NCI-H82 treated with DMSO at 0.1 percent for 48 hours (cell line): ENCODE results near the gene USP24.
A peak's percentile ranks its signal among the peaks of the same experiment; 100 is the strongest.
"Not testable (repeated sequence)": the region's sequence is repeated elsewhere in the genome, so short reads cannot be mapped to it uniquely, and the experiment has no call there.

ENCODE experiments used
- DNase-seq: peaks from one replicate; lab custom pipeline; 2025; ENCODE audit not compliant: unreplicated experiment; lab: John Stamatoyannopoulos, UW

The USP24 gene

GRCh38 chr1:55197099-55197498 lies 18.1 kb downstream of the USP24 start:
- no peak for DNase-seq

- DNase-seq = no peak
Observed at GRCh38 chr1:55196433-55197035, 18.6 kb downstream of the USP24 start.

- DNase-seq = no peak
Observed at GRCh38 chr1:55195521-55196233, 19.5 kb downstream of the USP24 start.

- no peak for DNase-seq
Observed at GRCh38 chr1:55194851-55195250, 20.3 kb downstream of the USP24 start.

- peak; percentile 73 for DNase-seq
Observed at GRCh38 chr1:55192093-55192492, 23.1 kb downstream of the USP24 start.

GRCh38 chr1:55191219-55191952 lies 23.8 kb downstream of the USP24 start:
- not testable (repeated sequence) for DNase-seq

GRCh38 chr1:55190109-55190508 lies 25.1 kb downstream of the USP24 start:
- DNase-seq = no peak

- no peak for DNase-seq
Observed at GRCh38 chr1:55188909-55189308, 26.3 kb downstream of the USP24 start.

- no peak for DNase-seq
Observed at GRCh38 chr1:55185832-55186231, 29.3 kb downstream of the USP24 start.

GRCh38 chr1:55184859-55185258 lies 30.3 kb downstream of the USP24 start:
- DNase-seq = no peak

GRCh38 chr1:55181666-55182065 lies 33.5 kb downstream of the USP24 start:
- peak; percentile 69 for DNase-seq

GRCh38 chr1:55180075-55180670 lies 35.0 kb downstream of the USP24 start:
- DNase-seq = no peak

- no peak for DNase-seq
Observed at GRCh38 chr1:55179177-55179835, 35.9 kb downstream of the USP24 start.

GRCh38 chr1:55172687-55173086 lies 42.5 kb downstream of the USP24 start:
- no peak for DNase-seq

GRCh38 chr1:55172272-55172671 lies 42.9 kb downstream of the USP24 start:
- DNase-seq = no peak

GRCh38 chr1:55171694-55172093 lies 43.5 kb downstream of the USP24 start:
- DNase-seq = no peak

- DNase-seq = no peak
Observed at GRCh38 chr1:55170426-55170825, 44.7 kb downstream of the USP24 start.

GRCh38 chr1:55169126-55169525 lies 46.0 kb downstream of the USP24 start:
- no peak for DNase-seq

- DNase-seq = no peak
Observed at GRCh38 chr1:55168353-55168752, 46.8 kb downstream of the USP24 start.

- DNase-seq = no peak
Observed at GRCh38 chr1:55167224-55167871, 47.8 kb downstream of the USP24 start.

- DNase-seq = no peak
Observed at GRCh38 chr1:55164906-55165305, 50.3 kb downstream of the USP24 start.
